HEK293 (cell line): ENCODE results near the gene HK3.
"Not testable (repeated sequence)": the region's sequence is repeated elsewhere in the genome, so short reads cannot be mapped to it uniquely, and the experiment has no call there.

Experiments used
- CTCF ChIA-PET: fragments of 350-600 bp; formaldehyde crosslinking; extraction: SDS; loops from one replicate; lab custom pipeline; 2021; ENCODE audit warnings: antibody characterized with exemption; lab: Yijun Ruan, JAX
- POLR2A ChIA-PET: fragments of 300-600 bp; formaldehyde crosslinking; extraction: SDS; loops from one replicate; lab custom pipeline; 2020; ENCODE audit warnings: antibody characterized with exemption, inconsistent platforms; lab: Yijun Ruan, JAX
- H3K27ac ChIP-seq: fragments of 200-500 bp; sonication (Bioruptor generic); 2 replicates; pipeline ENCODE4 v1.5.1; 2014; ENCODE audit warnings: low read depth, low read length, control low read depth, inconsistent platforms; ENCODE audit errors: extremely low read depth
- H3K36me3 ChIP-seq, 2 experiments: fragments of 200-500 bp in 1 of 2; sonication (Bioruptor generic) in 1 of 2; 1 replicate in 1 of 2; 2 replicates in 1 of 2; pipeline ENCODE4 v1.5.1; 2014 to 2017; ENCODE audit warnings: inconsistent platforms in 2 of 2, low read length in 2 of 2; ENCODE audit not compliant: control insufficient read depth in 2 of 2, insufficient read depth in 1 of 2
- H3K4me1 ChIP-seq: fragments of 200-500 bp; sonication (Bioruptor generic); 2 replicates; pipeline ENCODE4 v1.5.1; 2014; ENCODE audit warnings: mild to moderate bottlenecking, low read length, inconsistent platforms; ENCODE audit not compliant: control insufficient read depth, insufficient read depth
- H3K4me3 ChIP-seq: 2 replicates; pipeline ENCODE4 v1.5.1; 2011; ENCODE audit warnings: low read depth, mild to moderate bottlenecking, control low read depth, low read length, moderate library complexity
- H3K9me3 ChIP-seq: fragments of 200-500 bp; sonication (Bioruptor generic); 2 replicates; pipeline ENCODE4 v1.5.1; 2014; ENCODE audit warnings: low read depth, low read length, inconsistent platforms; ENCODE audit not compliant: control insufficient read depth, insufficient read depth
- EGR2 ChIP-seq: fragments of 450-650 bp; formaldehyde crosslinking; IDR thresholded peaks from 2 replicates; pipeline ENCODE4 v1.5.1; 2016; ENCODE audit warnings: low read depth, missing biosample characterization, missing genetic modification characterization
- IKZF3 ChIP-seq: fragments of 450-650 bp; IDR thresholded peaks from 2 replicates; pipeline ENCODE4 v1.5.0; 2018; ENCODE audit warnings: missing biosample characterization, mild to moderate bottlenecking, missing genetic modification characterization, moderate library complexity
- SETDB1 ChIP-seq: IDR thresholded peaks from one replicate; pipeline ENCODE4 v1.6.1; 2017; ENCODE audit warnings: mild to moderate bottlenecking, low read length, moderate library complexity, mixed read lengths; ENCODE audit not compliant: insufficient read length
- ZBTB21 ChIP-seq: fragments of 450-650 bp; formaldehyde crosslinking; IDR thresholded peaks from 2 replicates; pipeline ENCODE4 v1.5.1; 2017; ENCODE audit warnings: missing biosample characterization, missing genetic modification characterization
- ZBTB8A ChIP-seq: fragments of 450-650 bp; formaldehyde crosslinking; IDR thresholded peaks from 2 replicates; pipeline ENCODE4 v1.5.1; 2016; ENCODE audit warnings: missing biosample characterization, missing genetic modification characterization
- ZFHX2 ChIP-seq: fragments of 450-650 bp; formaldehyde crosslinking; conservative IDR thresholded peaks from 2 replicates; pipeline ENCODE4 v1.5.1; 2016; ENCODE audit warnings: missing biosample characterization, missing genetic modification characterization
- ZNF175 ChIP-seq: fragments of 450-650 bp; formaldehyde crosslinking; IDR thresholded peaks from 2 replicates; pipeline ENCODE4 v1.5.1; 2016; ENCODE audit warnings: missing biosample characterization, missing genetic modification characterization
- ZNF600 ChIP-seq: fragments of 450-650 bp; formaldehyde crosslinking; IDR thresholded peaks from 2 replicates; pipeline ENCODE4 v1.5.1; 2016; ENCODE audit warnings: missing biosample characterization, missing genetic modification characterization
- ZNF76 ChIP-seq: fragments of 450-650 bp; formaldehyde crosslinking; IDR thresholded peaks from 2 replicates; pipeline ENCODE4; 2016; ENCODE audit warnings: low read depth, missing biosample characterization, missing genetic modification characterization, borderline replicate concordance
- TF ChIP-seq, protein P1 (sequence below): fragments of 450-650 bp; formaldehyde crosslinking; IDR thresholded peaks from 2 replicates; pipeline ENCODE4 v1.5.1; 2017; ENCODE audit warnings: missing biosample characterization, missing genetic modification characterization
- TF ChIP-seq, protein P2 (sequence below): sonication (generic); formaldehyde crosslinking; IDR thresholded peaks from 2 replicates; pipeline ENCODE4 v1.8.1; 2022; ENCODE audit warnings: mild to moderate bottlenecking, moderate library complexity, missing genetic modification reagents
- TF ChIP-seq, protein P3 (sequence below): fragments of 450-650 bp; formaldehyde crosslinking; IDR thresholded peaks from 2 replicates; pipeline ENCODE4 v1.5.1; 2017; ENCODE audit warnings: missing biosample characterization, mild to moderate bottlenecking, missing genetic modification characterization, moderate library complexity
- TF ChIP-seq, protein P4 (sequence below): fragments of 450-650 bp; formaldehyde crosslinking; IDR thresholded peaks from 2 replicates; pipeline ENCODE4 v1.5.1; 2016; ENCODE audit warnings: missing biosample characterization, missing genetic modification characterization

Gene HK3

DNA sequence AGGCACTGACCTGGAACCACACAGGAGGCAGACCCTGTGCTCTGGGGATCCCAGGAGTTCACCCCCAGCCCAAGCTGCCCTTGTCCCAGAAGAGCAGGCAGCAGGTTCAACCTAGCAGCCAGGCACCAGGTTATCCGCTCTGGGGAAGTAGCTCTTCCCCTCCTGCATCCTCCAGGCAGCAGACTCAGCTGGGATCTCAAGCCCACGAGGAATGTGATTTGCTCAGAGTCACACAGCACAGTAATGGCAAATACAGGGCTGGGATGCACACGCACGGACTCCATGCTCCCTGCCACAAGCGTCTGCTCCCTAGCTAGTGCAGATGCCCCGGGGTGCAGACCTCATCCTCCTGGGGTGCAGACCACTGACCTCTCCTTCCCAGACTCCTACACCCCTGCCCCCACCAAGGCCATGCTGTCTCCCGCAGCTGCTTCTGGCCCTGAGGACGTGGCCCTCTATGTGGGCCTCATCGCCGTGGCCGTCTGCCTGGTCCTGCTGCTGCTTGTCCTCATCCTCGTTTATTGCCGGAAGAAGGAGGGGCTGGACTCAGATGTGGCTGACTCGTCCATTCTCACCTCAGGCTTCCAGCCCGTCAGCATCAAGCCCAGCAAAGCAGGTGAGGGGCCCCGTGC, 25.5 kb downstream of the HK3 start:
- H3K36me3 ChIP-seq = no peaks in the 10 kb centered on the region
- H3K27ac ChIP-seq = no peak overlapping the region
- CTCF ChIA-PET = interaction anchor here (0.6 to 1.4 kb wide), 4 partner anchors 28 to 241 kb away, joined by 3 read pairs; no protein-coding TSS in a partner anchor
- TF ChIP-seq, protein P1, sequence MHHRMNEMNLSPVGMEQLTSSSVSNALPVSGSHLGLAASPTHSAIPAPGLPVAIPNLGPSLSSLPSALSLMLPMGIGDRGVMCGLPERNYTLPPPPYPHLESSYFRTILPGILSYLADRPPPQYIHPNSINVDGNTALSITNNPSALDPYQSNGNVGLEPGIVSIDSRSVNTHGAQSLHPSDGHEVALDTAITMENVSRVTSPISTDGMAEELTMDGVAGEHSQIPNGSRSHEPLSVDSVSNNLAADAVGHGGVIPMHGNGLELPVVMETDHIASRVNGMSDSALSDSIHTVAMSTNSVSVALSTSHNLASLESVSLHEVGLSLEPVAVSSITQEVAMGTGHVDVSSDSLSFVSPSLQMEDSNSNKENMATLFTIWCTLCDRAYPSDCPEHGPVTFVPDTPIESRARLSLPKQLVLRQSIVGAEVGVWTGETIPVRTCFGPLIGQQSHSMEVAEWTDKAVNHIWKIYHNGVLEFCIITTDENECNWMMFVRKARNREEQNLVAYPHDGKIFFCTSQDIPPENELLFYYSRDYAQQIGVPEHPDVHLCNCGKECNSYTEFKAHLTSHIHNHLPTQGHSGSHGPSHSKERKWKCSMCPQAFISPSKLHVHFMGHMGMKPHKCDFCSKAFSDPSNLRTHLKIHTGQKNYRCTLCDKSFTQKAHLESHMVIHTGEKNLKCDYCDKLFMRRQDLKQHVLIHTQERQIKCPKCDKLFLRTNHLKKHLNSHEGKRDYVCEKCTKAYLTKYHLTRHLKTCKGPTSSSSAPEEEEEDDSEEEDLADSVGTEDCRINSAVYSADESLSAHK (tag by site-specific recombination) = no peak
- TF ChIP-seq ZNF175 (tag by site-specific recombination) = no peak
- TF ChIP-seq, protein P2, sequence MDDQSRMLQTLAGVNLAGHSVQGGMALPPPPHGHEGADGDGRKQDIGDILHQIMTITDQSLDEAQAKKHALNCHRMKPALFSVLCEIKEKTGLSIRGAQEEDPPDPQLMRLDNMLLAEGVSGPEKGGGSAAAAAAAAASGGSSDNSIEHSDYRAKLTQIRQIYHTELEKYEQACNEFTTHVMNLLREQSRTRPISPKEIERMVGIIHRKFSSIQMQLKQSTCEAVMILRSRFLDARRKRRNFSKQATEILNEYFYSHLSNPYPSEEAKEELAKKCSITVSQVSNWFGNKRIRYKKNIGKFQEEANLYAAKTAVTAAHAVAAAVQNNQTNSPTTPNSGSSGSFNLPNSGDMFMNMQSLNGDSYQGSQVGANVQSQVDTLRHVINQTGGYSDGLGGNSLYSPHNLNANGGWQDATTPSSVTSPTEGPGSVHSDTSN (CRISPR knock-in tag) = no peak
- POLR2A ChIA-PET = no interaction called here
- no peaks in the 10 kb centered on the region for H3K9me3 ChIP-seq
- no peaks in the 10 kb centered on the region for H3K4me1 ChIP-seq
- H3K4me3 ChIP-seq = no peak overlapping the region

DNA sequence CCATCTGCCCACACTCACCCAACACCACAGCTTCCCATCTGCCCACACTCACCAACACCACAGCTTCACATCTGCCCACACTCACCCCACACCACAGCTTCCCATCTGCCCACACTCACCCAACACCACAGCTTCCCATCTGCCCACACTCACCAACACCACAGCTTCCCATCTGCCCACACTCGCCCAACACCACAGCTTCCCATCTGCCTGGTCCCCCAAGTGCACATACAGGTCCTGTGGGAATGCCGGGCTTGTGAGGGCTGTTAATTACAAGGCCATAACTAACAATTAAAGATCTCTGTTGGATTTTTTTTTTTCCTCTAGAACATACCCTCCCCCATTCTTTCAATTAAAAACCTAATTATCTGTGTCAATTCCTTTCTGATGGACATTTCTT, 26.1 kb downstream of the HK3 start:
- H3K36me3 ChIP-seq, H3K9me3 ChIP-seq, H3K27ac ChIP-seq, H3K4me1 ChIP-seq, POLR2A ChIA-PET: not testable (repeated sequence)
- CTCF ChIA-PET = interaction anchor here (0.6 to 0.7 kb wide), 2 partner anchors 53 to 210 kb away, joined by 3 read pairs; no protein-coding TSS in a partner anchor
- TF ChIP-seq ZNF76 (tag by site-specific recombination) = peak; percentile 62; the same call in 1 of the 2 replicates
- peak; percentile 73 for TF ChIP-seq EGR2
- TF ChIP-seq ZFHX2 = peak; percentile 85
- TF ChIP-seq, all 188 proteins: peak for 3; not testable (repeated sequence) for 185
- not testable (repeated sequence) for H3K4me3 ChIP-seq

DNA sequence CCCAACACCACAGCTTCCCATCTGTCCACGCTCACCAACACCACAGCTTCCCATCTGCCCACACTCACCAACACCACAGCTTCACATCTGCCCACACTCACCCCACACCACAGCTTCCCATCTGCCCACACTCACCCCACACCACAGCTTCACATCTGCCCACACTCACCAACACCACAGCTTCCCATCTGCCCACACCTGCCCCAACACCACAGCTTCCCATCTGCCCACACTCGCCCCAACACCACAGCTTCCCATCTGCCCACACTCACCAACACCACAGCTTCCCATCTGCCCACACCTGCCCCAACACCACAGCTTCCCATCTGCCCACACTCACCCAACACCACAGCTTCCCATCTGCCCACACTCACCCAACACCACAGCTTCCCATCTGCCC, 26.6 kb downstream of the HK3 start:
- H3K36me3 ChIP-seq, H3K4me3 ChIP-seq, H3K9me3 ChIP-seq, POLR2A ChIA-PET, H3K4me1 ChIP-seq, H3K27ac ChIP-seq: not testable (repeated sequence)
- CTCF ChIA-PET = interaction anchor here (0.7 to 0.9 kb wide), 2 partner anchors 36 to 54 kb away, joined by 3 read pairs; no protein-coding TSS in a partner anchor

DNA sequence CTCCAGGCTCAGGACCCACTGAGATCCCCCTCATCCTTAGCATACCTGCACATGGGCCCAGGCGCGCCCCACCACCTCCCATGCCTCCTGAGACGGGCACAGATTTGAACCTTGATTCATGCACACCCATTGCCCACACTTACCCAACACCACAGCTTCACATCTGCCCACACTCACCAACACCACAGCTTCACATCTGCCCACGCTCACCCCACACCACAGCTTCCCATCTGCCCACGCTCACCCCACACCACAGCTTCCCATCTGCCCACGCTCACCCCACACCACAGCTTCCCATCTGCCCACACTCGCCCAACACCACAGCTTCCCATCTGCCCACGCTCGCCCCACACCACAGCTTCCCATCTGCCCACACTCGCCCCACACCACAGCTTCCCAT, 28.5 kb downstream of the HK3 start:
- H3K36me3 ChIP-seq, H3K9me3 ChIP-seq, POLR2A ChIA-PET, H3K27ac ChIP-seq, H3K4me1 ChIP-seq, H3K4me3 ChIP-seq: not testable (repeated sequence)
- CTCF ChIA-PET = interaction anchor here (0.6 to 1.1 kb wide), 5 partner anchors 32 to 266 kb away, joined by 3 to 4 read pairs (median 3); no protein-coding TSS in a partner anchor
- peak; percentile 89 for TF ChIP-seq EGR2
- TF ChIP-seq ZFHX2 = peak; percentile 89

DNA sequence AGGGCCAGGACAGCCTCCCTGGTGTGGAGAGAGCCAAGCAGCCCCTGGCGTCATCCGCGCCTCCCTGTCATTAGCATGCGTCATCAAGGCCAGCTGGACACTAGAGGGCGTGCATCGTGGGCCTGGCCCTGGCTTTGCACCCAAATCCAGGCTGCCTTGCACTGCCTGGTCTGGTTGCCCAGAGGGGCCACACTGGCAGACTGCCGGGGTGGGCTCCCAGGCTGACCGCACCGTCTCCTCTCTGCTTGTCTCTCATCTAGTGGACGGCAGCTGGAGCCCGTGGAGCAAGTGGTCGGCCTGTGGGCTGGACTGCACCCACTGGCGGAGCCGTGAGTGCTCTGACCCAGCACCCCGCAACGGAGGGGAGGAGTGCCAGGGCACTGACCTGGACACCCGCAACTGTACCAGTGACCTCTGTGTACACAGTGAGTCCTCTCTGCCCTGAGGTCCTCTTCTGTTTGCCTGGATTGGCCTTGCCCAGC, 29.0 kb downstream of the HK3 start:
- POLR2A ChIA-PET = no interaction called here
- CTCF ChIA-PET = interaction anchor here (0.6 to 1.1 kb wide), 4 partner anchors 32 to 266 kb away, joined by 3 to 4 read pairs (median 4); no protein-coding TSS in a partner anchor
- Histone ChIP-seq H3K36me3 (no peaks in the 10 kb centered on the region), H3K4me3 (no peak overlapping the region), H3K27ac (no peak overlapping the region), H3K9me3 (no peaks in the 10 kb centered on the region), H3K4me1 (no peaks in the 10 kb centered on the region)
- TF ChIP-seq, protein P3, sequence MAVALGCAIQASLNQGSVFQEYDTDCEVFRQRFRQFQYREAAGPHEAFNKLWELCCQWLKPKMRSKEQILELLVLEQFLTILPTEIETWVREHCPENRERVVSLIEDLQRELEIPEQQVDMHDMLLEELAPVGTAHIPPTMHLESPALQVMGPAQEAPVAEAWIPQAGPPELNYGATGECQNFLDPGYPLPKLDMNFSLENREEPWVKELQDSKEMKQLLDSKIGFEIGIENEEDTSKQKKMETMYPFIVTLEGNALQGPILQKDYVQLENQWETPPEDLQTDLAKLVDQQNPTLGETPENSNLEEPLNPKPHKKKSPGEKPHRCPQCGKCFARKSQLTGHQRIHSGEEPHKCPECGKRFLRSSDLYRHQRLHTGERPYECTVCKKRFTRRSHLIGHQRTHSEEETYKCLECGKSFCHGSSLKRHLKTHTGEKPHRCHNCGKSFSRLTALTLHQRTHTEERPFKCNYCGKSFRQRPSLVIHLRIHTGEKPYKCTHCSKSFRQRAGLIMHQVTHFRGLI = no peak
- TF ChIP-seq ZBTB21 (tag by site-specific recombination) (peak; percentile 90), ZBTB8A (tag by site-specific recombination) (peak; percentile 23; the same call in 1 of the 2 replicates), ZNF600 (tag by site-specific recombination) (peak; percentile 63; the same call in 1 of the 2 replicates), SETDB1 (no peak), IKZF3 (tag by site-specific recombination) (no peak)
- TF ChIP-seq, protein P4, sequence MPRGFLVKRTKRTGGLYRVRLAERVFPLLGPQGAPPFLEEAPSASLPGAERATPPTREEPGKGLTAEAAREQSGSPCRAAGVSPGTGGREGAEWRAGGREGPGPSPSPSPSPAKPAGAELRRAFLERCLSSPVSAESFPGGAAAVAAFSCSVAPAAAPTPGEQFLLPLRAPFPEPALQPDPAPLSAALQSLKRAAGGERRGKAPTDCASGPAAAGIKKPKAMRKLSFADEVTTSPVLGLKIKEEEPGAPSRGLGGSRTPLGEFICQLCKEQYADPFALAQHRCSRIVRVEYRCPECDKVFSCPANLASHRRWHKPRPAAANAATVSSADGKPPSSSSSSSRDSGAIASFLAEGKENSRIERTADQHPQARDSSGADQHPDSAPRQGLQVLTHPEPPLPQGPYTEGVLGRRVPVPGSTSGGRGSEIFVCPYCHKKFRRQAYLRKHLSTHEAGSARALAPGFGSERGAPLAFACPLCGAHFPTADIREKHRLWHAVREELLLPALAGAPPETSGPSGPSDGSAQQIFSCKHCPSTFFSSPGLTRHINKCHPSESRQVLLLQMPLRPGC = no peak
